Ovary (tissue), 3 donors: ENCODE data around the gene SIX1.

ENCODE experiments used
- POLR2A ChIP-seq: fragments of 450-650 bp; IDR thresholded peaks from one replicate; pipeline ENCODE4 v1.6.1; 2017; ENCODE audit warnings: antibody characterized with exemption, mild to moderate bottlenecking, moderate library complexity
- TF ChIP-seq, protein P1 (sequence below), 3 donors: fragments of 450-650 bp in 2 of 3; fragments of 200-600 bp in 1 of 3; IDR thresholded peaks; one replicate each; pipeline versions ENCODE4 v1.5.1 to v1.8.0; 2016 to 2022; ENCODE audit warnings: antibody characterized with exemption in 3 of 3, mild to moderate bottlenecking in 1 of 3
- donor health status: DM: no; HTN: no; CAD: no.

- TF ChIP-seq, protein P1, sequence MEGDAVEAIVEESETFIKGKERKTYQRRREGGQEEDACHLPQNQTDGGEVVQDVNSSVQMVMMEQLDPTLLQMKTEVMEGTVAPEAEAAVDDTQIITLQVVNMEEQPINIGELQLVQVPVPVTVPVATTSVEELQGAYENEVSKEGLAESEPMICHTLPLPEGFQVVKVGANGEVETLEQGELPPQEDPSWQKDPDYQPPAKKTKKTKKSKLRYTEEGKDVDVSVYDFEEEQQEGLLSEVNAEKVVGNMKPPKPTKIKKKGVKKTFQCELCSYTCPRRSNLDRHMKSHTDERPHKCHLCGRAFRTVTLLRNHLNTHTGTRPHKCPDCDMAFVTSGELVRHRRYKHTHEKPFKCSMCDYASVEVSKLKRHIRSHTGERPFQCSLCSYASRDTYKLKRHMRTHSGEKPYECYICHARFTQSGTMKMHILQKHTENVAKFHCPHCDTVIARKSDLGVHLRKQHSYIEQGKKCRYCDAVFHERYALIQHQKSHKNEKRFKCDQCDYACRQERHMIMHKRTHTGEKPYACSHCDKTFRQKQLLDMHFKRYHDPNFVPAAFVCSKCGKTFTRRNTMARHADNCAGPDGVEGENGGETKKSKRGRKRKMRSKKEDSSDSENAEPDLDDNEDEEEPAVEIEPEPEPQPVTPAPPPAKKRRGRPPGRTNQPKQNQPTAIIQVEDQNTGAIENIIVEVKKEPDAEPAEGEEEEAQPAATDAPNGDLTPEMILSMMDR (IDR thresholded peaks at IDR 0.05): no peak
- TF ChIP-seq POLR2A: no peak
Measured at GRCh38 chr14:60618241-60618640, 31.0 kb downstream of the SIX1 start.
